Measurements from ENCODE around the gene KRTAP5-1.

DNA sequence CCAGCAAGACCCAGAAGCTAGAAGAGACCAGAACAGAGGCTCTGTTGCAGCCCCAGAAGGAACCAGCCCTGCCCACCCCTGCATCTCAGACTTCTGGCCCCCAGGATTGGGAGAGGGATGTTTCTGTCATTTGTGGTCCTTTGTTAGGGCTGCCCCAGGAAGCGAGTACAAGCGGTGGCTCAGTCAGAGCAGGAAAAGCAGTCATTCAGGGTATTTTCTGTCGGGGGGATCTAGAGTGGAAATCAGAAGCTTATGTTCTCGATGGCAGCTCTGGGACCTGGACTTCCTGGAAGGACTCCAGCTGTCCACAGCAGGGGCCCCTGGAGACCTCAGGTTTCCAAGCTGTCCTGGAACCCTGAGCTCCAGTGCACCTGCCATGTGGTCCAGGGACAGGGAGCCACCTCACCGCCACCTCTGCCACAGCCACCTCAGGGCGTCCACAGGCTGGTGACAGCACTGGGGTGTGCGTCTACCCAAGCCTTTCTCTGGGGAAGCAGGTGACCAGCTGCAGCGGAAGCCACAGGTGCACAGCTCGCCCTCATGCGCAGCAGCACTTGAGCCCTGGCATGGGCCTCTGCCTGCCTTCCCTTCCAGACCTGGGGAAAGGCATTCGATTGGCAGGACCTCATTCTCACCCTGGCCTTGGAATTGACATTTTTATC is 47.1 kb upstream of the KRTAP5-1 start:
- TF ChIP-seq, protein P1, sequence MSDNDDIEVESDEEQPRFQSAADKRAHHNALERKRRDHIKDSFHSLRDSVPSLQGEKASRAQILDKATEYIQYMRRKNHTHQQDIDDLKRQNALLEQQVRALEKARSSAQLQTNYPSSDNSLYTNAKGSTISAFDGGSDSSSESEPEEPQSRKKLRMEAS (IDR thresholded peaks at IDR 0.05; ENCODE audit: low read depth) = no peak
- TF ChIP-seq POLR2AphosphoS5 (IDR thresholded peaks at IDR 0.05; ENCODE audit: low read depth, low read length) = no peak
- no peak for TF ChIP-seq TCF12 (IDR thresholded peaks at IDR 0.05)
- TF ChIP-seq, protein P2, sequence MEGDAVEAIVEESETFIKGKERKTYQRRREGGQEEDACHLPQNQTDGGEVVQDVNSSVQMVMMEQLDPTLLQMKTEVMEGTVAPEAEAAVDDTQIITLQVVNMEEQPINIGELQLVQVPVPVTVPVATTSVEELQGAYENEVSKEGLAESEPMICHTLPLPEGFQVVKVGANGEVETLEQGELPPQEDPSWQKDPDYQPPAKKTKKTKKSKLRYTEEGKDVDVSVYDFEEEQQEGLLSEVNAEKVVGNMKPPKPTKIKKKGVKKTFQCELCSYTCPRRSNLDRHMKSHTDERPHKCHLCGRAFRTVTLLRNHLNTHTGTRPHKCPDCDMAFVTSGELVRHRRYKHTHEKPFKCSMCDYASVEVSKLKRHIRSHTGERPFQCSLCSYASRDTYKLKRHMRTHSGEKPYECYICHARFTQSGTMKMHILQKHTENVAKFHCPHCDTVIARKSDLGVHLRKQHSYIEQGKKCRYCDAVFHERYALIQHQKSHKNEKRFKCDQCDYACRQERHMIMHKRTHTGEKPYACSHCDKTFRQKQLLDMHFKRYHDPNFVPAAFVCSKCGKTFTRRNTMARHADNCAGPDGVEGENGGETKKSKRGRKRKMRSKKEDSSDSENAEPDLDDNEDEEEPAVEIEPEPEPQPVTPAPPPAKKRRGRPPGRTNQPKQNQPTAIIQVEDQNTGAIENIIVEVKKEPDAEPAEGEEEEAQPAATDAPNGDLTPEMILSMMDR (IDR thresholded peaks at IDR 0.05) = no peak
- no peak for TF ChIP-seq TEAD4 (IDR thresholded peaks at IDR 0.05; ENCODE audit: borderline replicate concordance, insufficient read depth)
- TF ChIP-seq EZH2phosphoT487 (IDR thresholded peaks at IDR 0.05; ENCODE audit: borderline replicate concordance, low read depth) = no peak
- TF ChIP-seq EP300 (IDR thresholded peaks at IDR 0.05; ENCODE audit: borderline replicate concordance in 1 of 2, low read depth in 1 of 2, low read length in 1 of 2) = no peak
- TF ChIP-seq, protein P3, sequence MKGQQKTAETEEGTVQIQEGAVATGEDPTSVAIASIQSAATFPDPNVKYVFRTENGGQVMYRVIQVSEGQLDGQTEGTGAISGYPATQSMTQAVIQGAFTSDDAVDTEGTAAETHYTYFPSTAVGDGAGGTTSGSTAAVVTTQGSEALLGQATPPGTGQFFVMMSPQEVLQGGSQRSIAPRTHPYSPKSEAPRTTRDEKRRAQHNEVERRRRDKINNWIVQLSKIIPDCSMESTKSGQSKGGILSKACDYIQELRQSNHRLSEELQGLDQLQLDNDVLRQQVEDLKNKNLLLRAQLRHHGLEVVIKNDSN (IDR thresholded peaks at IDR 0.05; ENCODE audit: borderline replicate concordance, low read depth) = no peak
- TF ChIP-seq RAD21 (IDR thresholded peaks at IDR 0.05; ENCODE audit: low read length) = no peak
- TF ChIP-seq RFX5 (IDR thresholded peaks at IDR 0.05; ENCODE audit: low read length) = no peak
- no peak for TF ChIP-seq MXI1 (IDR thresholded peaks at IDR 0.05; ENCODE audit: low read depth, low read length)
- TF ChIP-seq JUND (IDR thresholded peaks at IDR 0.05) = no peak
- no peak for TF ChIP-seq GABPA (IDR thresholded peaks at IDR 0.05; ENCODE audit: low read depth)

Measured in SK-N-SH (cell line).